Testis (tissue), 2 donors: ENCODE data around the gene RAPGEF6.

Source experiments
- CTCF ChIP-seq, 3 experiments: fragments of 450-650 bp in 2 of 3; fragments of 200-600 bp in 1 of 3; sonication (generic) in 1 of 3; IDR thresholded peaks; one replicate each; pipeline ENCODE4 v1.5.1; 2016 to 2019; ENCODE audit warnings: antibody characterized with exemption in 3 of 3, mild to moderate bottlenecking in 2 of 3, moderate library complexity in 1 of 3
- POLR2A ChIP-seq: fragments of 450-650 bp; IDR thresholded peaks from one replicate; pipeline ENCODE4 v1.6.1; 2017; ENCODE audit warnings: antibody characterized with exemption, mild to moderate bottlenecking, moderate library complexity

- TF ChIP-seq CTCF (IDR thresholded peaks at IDR 0.05) (no peak), POLR2A (no peak)
These were observed 27.0 kb downstream of the RAPGEF6 start for GRCh38 chr5:131607903-131608540.
